Measurements from ENCODE around the gene OR4D5.

The OR4D5 gene

DNA sequence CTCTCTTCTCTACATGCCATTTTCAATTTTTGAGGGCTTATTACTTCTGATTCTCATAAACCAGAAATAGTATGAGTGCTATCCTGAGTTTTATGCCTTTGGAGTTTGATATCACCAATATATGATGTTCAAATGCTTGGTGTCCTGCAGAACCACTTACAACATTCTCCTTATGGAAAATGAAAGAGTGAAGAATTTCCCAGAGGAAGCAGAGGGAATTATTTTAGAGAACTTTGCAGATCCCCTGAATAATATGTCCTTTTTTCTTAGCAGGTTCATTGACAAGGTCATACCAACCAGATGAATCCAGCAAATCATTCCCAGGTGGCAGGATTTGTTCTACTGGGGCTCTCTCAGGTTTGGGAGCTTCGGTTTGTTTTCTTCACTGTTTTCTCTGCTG lies at the start of gene OR4D5:
OR4D5 (plus strand) TSS at position 301 of the 400 bp plus-strand sequence; CDS start at position 301, 0 bp downstream.
- DNase-seq = no peak

DNA sequence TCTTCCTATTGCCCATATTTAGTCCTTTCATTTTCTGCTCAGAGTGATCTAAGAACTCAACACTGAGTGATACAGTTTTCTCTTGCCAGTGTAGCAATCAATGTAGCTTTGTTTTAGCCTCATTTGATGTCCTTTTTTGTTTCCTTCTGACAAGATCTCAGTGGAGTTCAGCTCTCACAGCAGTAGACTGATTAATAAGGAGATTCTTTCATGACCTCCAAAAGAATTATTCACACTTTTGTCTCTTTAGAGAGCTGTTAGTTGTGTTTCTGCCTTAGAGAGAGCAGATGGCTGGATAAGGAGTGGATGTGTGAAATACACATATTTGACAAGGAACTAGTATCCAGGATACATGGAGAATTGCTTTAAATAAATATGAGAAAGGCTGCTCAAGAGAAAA lies 47.4 kb upstream of the OR4D5 start:
- no peak for DNase-seq

DNA sequence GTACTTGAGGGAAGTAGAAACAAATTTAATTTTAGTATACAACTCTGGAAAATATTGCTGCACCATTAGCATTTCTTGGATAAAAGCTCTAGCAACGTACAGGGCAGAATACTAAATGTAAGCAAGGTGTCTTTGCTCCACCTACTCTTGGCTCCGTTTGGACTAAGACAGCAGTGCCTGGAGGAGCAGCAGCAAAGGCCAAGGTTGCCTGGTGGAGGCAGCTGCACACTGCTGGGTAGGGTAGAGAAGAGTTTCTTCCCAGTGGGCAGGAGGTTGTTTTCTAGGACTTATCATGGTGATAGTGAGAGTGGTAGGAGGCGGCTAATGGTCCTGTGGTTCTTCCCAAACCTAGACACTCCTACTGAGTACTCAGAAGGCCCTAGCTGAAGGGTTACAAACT lies 39.6 kb upstream of the OR4D5 start:
- DNase-seq = no peak

DNA sequence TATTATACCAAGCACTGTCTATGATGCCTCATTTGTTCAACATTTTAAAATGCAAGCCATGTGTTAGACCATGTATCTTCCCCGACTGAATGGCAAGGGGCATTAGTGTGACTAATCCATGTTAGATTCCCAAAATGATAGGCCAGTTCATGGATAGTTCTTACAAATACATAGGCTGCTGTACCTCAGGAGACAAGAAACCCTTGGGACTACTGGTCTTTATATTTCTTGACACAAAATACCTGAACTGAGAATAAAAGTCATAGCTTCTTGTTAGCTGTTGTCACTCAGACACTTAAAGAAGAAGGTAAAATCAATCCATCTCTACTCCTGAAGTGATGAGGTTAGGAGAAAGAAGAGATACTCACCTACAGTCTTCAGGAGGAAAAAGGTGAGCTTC lies 37.5 kb upstream of the OR4D5 start, which contains the start of gene OR8D4:
OR8D4 (plus strand) TSS at position 301 of the 400 bp plus-strand sequence. CDS start 4,265 bp downstream, outside the sequence.
- DNase-seq = no peak

DNA sequence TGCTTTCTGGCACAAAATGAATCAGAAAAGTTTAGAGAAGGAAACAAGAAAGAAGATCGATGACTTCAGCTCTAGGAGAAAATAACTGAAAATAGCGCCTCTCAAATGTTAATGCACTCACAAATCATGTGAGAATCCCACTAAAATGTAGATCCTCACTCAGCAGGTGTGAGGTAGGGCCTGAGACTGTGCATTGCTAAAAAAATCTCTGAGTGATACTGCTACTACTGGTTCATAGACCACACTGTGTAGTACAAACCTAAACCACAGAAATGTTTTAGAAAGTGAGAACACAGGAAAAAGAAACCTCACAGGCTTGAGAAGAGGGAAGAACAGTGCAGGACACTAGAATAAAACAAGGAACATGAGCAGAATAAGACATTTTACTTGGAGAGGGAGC lies 35.5 kb upstream of the OR4D5 start:
- no peak for DNase-seq

DNA sequence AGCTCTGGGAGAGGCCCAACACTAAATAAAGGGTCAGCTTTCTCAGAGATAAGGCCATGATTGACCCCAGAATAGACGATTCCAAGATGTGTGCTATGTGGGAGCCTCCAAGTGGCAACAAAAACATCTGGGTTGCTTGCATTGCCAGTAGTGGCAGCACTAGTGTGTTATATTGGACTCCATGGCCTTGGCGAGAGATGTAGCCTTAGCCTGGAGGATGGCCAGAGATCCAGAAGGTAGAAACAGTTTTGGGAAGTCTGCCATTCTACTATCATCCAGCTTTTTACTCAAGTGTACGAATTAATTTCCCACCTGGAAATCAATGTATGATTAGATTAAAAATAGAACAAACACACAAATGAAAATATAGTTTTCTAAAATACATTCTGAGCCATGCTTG lies 34.5 kb upstream of the OR4D5 start:
- no peak for DNase-seq

DNA sequence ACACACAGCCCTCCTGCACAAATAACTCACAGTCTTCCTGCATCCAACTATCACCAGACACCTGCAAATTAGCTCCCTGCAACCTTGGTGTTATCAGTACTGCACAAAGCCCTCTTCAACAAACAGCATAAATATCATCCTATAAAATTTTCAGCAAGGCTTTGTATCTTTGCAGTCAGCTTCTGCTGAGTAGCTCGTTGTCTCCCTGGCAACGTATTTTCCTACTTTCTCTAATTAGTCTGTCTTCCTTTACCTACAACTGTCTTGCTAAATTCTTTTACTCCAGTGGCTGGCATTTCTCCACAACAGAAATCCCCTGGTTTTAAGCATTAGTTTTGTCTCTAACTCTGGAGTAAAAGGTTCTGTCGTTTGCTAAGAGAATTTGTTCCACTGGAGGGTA lies 33.6 kb upstream of the OR4D5 start:
- DNase-seq = no peak

DNA sequence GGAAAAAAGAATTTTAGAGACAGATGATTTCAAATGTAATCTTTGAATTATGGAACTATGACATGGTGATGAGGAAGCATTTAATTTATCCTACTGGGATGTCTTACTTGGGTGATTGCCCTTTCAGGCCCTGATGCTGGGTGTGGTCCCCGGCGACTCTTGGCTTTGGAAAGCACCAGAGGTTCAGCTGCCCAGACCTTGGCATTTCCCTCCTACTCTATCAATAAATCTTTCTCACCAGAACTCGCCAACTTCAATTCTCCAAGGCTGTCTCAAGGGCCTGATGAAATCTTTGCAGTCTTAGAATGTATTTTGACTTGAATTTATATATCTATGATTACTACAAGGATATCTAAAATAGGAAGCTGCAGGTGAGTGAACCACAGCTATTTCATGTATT lies 18.5 kb upstream of the OR4D5 start:
- no peak for DNase-seq

DNA sequence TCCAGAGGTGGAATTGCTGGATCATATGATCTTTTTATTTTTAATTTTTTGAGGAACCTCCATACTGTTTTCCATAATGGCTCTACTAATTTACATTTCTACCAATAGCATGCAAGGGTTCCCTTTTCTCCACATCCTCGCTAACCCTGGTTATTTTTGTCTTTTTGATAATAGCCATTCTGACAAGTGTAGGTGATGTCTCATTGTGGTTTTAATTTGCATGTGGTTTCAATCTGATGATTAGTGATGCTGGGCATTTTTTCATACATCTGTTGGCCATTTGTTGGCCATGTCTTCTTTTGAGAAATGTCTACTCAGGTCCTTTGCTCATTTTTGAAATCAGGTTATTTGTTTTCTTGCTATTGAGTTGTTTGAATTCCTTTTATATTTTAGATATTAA lies 15.4 kb upstream of the OR4D5 start:
- no peak for DNase-seq

DNA sequence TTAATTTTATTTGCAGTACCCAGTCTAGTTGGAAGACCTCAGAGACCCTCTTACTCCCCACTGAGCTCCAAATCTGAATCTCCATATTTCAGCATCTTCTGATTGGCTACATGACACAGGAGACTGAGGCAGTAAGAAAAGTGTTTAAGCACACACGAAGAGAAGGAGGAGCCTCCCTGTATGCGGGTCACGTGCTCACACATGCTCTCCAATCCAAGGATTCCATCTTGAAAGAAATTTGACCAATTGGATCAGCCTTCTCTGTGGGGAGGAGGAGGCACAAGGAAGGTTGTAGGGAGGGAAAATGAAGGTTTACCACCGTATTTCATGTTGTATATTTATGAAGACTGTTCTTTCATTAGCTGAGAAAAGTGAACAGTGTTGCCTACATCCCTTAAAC lies 3.0 kb downstream of the OR4D5 start:
- no peak for DNase-seq

DNA sequence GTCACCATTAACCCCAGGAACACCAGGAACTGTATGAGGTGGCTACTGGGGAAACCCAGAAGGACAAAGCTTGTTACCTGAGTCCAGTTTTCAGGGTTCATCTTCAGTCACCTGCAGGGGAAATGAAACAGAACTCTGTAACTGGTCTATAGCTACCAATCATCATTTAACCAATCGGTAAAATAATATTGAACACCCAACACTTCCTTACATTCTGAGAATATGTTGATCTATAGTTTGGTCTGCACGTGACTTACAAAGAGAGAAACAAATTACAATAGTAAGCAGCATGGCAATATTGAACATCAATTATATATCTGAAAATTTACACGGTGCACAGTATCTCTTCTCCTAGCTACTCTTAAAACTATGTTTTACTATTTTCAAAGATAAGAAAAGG lies 4.3 kb downstream of the OR4D5 start, which contains the start of gene OR6T1:
OR6T1 (minus strand) TSS at position 101 of the 400 bp plus-strand sequence; CDS start at position 101, 0 bp downstream.
- no peak for DNase-seq

DNA sequence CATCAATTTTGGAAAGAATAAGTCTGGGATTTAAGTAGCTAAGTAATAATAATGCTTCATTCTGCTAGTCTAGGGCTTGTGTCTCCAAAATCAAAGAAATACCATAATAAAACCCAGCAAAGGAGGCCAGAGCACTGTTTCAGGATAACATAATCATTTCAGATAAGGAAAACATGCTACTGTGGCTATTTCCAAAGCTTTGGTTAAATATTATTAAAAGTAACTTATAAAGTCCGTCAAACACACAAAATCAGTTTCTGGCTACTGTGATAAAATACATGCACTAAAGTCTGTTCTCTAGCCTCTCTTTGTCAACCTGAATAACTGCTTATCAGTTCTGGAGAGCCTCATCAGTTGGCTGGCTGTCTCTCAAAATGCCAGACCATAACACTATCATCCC lies 5.7 kb downstream of the OR4D5 start:
- DNase-seq = no peak

DNA sequence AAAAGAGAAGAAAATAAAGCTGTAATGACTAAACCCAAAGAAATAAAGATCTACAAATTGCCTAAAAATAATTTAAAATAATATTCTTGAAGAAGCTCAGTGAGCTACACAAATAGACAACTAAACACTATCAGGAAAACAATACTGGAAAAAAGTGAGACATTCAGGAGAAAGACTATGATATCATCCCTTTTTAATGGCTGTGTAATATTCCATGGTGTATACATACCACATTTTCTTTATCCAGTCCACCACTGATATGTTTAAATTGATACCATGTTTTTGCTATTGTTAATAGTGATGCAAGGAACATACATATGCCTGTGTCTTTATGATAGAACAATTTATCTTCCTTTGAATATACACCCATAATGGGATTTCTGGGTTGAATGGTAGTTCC lies 17.3 kb downstream of the OR4D5 start:
- DNase-seq = no peak

DNA sequence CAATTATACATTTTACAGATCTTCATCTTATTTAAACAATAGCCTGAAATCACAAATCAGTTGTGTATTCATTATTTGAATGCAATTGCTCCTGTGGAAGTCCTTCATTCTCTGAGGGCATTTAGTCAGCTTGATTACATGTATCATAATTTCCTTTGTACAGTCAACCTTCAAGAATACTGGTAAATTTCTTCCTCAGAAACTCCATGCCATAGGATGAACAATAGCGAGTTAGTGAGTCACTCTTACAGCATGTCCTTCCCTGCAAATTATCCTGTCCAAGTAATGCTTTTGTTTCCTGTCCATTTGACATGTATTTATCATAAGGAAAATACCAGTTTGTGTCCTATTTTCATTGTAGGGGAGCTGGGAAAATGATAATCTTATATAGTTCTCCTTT lies 34.4 kb downstream of the OR4D5 start:
- DNase-seq = peak; percentile 64 to 87

DNA sequence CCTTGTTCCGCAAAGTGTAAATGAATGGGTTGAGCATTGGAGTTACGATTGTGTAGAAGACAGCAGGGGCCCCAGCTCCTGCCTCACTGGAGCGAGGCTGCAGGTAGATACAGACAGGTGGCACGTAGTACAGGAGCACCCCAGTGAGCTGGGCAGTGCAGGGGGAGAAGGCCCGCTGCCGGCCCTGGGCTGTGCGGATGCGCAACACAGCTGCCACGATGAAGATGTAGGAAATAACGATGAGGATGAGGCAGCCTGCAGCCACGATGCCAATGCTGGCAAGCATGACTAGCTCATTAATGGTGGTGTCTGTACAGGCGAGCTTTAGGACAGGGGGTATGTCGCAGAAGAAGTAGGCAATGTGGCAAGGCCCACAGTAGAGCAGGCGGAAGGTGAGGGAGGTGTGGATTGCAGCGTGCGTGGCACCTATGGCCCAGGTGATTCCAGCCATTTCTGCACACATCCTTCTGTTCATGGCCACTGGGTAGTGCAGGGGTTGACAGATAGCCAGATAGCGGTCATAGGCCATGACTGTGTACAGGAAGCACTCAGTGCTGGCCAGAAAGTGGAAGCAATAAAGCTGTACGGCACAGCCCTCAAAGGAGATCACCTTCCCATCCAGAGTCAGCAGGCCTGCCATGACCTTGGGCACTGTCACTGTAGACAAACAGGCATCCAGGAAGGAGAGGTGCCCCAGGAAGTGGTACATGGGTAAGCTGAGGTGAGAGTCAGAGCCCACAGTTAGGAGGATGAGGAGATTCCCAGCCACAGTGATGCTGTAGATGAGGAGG lies 37.5 kb downstream of the OR4D5 start:
- no peak for DNase-seq

DNA sequence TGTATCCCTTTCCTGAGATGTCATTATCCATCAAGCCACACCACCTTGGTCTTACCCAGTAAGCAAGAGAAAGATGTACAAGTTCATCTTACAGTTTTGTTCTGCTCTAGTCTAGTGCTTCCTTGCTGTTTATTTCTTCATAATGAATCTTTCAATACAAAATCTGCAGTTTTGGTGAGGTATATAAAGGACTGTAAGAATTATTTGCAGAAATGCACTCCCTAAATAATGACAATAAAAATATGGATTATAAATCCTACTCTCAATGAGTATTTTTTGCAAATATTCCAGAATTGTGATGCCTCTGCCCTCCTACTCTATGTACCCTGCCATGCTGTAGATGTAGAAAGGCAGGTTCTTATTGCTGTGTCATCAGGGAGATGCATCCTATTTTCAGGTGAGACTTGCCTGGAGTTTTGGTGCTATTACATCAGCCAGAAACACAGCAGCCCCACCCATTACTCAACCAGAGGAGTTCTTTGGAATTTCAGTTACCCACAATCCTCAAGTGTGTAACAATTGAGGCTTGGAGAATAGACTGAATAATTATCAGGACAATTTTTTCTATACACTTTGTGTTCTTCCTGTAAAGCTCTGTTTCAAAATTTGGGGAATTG lies 38.4 kb downstream of the OR4D5 start, which contains the start of gene OR10S1:
OR10S1 (minus strand) TSS at position 51 of the 617 bp plus-strand sequence. CDS start 117 bp downstream, outside the sequence.
- no peak for DNase-seq

DNA sequence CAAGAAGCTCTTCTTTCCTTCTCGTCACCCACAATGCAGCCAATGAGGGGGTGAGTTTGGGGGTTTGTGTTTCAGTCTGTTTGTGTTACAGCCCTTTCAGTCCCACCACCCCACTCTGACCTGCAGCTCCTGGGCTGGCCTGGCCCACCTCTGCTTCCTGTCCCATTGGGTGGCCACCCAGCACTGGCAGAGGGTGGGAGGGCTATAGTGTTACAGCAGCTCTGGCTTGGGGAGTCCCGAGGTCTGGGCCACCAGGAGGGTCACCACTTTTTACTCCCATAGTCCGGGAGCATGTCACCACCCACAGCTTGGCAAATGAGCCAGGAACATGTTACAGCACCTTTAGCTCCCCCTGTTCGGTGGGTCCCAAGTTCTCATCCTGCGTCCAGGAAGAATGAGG lies 39.9 kb downstream of the OR4D5 start:
- DNase-seq = no peak

All from SW 1271 (cell line).